Astrocyte (in vitro differentiated cells and primary cell): ENCODE data around the gene NAALADL2. TPM values are rescaled to one million over a fixed set of nuclear protein-coding genes. Genes with fewer than 3 reads are reported as not detected.

ENCODE experiments used
- DNase-seq: peaks from one replicate; pipeline ENCODE4 v3.0.0-alpha.2; 2010; ENCODE audit warnings: low read depth
- FAIRE-seq: peaks from 2 replicates; lab custom pipeline; 2011; peaks lifted over from hg19 to GRCh38; lab: Jason Lieb, UNC
- H2AFZ ChIP-seq: 2 replicates; pipeline ENCODE4 v1.6.0; 2012; ENCODE audit warnings: low read depth, low read length, inconsistent platforms
- H3K27ac ChIP-seq: 2 replicates; pipeline ENCODE4 v1.5.1; 2011; ENCODE audit warnings: low read depth, low read length, inconsistent platforms
- H3K27me3 ChIP-seq: 2 replicates; pipeline ENCODE4 v1.6.0; 2011; ENCODE audit warnings: low read length, inconsistent platforms; ENCODE audit not compliant: insufficient read depth
- H3K36me3 ChIP-seq: 2 replicates; pipeline ENCODE4 v1.5.1; 2011; ENCODE audit warnings: low read length, inconsistent platforms; ENCODE audit not compliant: insufficient read depth
- H3K4me1 ChIP-seq: 2 replicates; pipeline ENCODE4 v1.5.1; 2011; ENCODE audit warnings: low read length, inconsistent platforms; ENCODE audit not compliant: insufficient read depth
- H3K4me2 ChIP-seq: 2 replicates; pipeline ENCODE4 v1.6.0; 2012; ENCODE audit warnings: low read length, inconsistent platforms
- H3K4me3 ChIP-seq: 2 replicates; pipeline ENCODE4 v1.5.1; 2011; ENCODE audit warnings: low read depth, mild to moderate bottlenecking, low read length, inconsistent platforms; ENCODE audit not compliant: insufficient read depth
- H3K79me2 ChIP-seq: 2 replicates; pipeline ENCODE4 v1.6.0; 2012; ENCODE audit warnings: mild to moderate bottlenecking, low read length, inconsistent platforms; ENCODE audit not compliant: insufficient read depth
- H3K9ac ChIP-seq: 2 replicates; pipeline ENCODE4 v1.6.0; 2012; ENCODE audit warnings: mild to moderate bottlenecking, low read length, inconsistent platforms
- H3K9me3 ChIP-seq: 2 replicates; pipeline ENCODE4 v1.5.1; 2012; ENCODE audit warnings: low read depth, mild to moderate bottlenecking, low read length, inconsistent platforms; ENCODE audit not compliant: insufficient read depth
- H4K20me1 ChIP-seq: 2 replicates; pipeline ENCODE4 v1.6.0; 2012; ENCODE audit warnings: low read length, inconsistent platforms; ENCODE audit not compliant: insufficient read depth
- H3K27ac Mint-ChIP-seq: one replicate; pipeline ENCODE4 v1.8.0; 2021; ENCODE audit warnings: mild to moderate bottlenecking, mixed read lengths; ENCODE audit not compliant: unreplicated experiment
- H3K27me3 Mint-ChIP-seq: one replicate; pipeline ENCODE4 v1.8.0; 2021; ENCODE audit warnings: low read depth, mixed read lengths; ENCODE audit not compliant: unreplicated experiment
- H3K36me3 Mint-ChIP-seq: one replicate; pipeline ENCODE4 v1.8.0; 2021; ENCODE audit warnings: low read depth, mixed read lengths; ENCODE audit not compliant: unreplicated experiment
- H3K4me1 Mint-ChIP-seq: one replicate; pipeline ENCODE4 v1.8.0; 2021; ENCODE audit warnings: low read depth, mixed read lengths; ENCODE audit not compliant: unreplicated experiment
- H3K4me3 Mint-ChIP-seq: one replicate; pipeline ENCODE4 v1.8.0; 2021; ENCODE audit warnings: mild to moderate bottlenecking, moderate library complexity, mixed read lengths; ENCODE audit not compliant: unreplicated experiment
- H3K9me3 Mint-ChIP-seq: one replicate; pipeline ENCODE4 v1.8.0; 2021; ENCODE audit warnings: mild to moderate bottlenecking, mixed read lengths; ENCODE audit not compliant: unreplicated experiment
- CTCF ChIP-seq: IDR thresholded peaks from 2 replicates; pipeline ENCODE4 v1.5.1; 2011; ENCODE audit warnings: low read depth, mild to moderate bottlenecking, inconsistent platforms, low read length, moderate library complexity; ENCODE audit not compliant: insufficient read depth
- EZH2 ChIP-seq: IDR thresholded peaks from 2 replicates; pipeline ENCODE4 v1.6.1; 2012; ENCODE audit warnings: mild to moderate bottlenecking, low read length, inconsistent platforms; ENCODE audit not compliant: insufficient read depth
- total RNA-seq: library from RNA; stranded (reverse); gene quantifications from 2 replicates; pipeline ENCODE4 v1.2.1, GENCODE V29; 2021

The NAALADL2 gene
- total RNA-seq, 1 donor from 2014 or later = 2.7 TPM

DNA sequence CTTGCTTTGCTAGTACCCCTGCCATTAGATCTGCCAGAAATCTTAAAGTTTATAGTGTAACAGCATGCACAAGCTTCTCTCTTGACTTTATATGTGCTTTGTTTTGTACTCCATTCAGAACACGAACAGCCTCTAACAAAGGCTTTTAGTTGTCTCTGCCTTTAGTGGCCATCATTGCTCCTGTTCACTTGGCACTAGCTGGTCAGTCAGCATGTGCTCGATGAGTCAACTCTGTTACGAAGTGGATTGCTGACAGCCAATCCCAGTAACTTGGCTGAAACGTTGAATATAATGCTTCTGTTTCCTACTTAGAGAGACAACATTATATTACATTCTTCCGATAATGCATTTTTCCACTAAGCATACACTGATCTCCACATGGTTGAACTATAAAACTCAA, 349.2 kb downstream of the NAALADL2 start:
- H3K4me3 Mint-ChIP-seq = no peak overlapping the region
- no peak overlapping the region for H3K4me3 ChIP-seq
- H3K4me1 ChIP-seq = no peaks in the 10 kb centered on the region
- H3K36me3 Mint-ChIP-seq = no peaks in the 10 kb centered on the region
- H3K27me3 ChIP-seq = no peaks in the 10 kb centered on the region
- H3K27ac ChIP-seq = no peak overlapping the region
- H4K20me1 ChIP-seq = no peaks in the 10 kb centered on the region
- H3K9me3 ChIP-seq = no peaks in the 10 kb centered on the region
- no peak overlapping the region for H3K27ac Mint-ChIP-seq
- no peak overlapping the region for H3K4me2 ChIP-seq
- H3K4me1 Mint-ChIP-seq = no peaks in the 10 kb centered on the region
- H3K9me3 Mint-ChIP-seq = peaks cover 2% of the 10 kb centered on the region
- H3K27me3 Mint-ChIP-seq = no peaks in the 10 kb centered on the region
- FAIRE-seq = no peak
- TF ChIP-seq EZH2 (no peak), CTCF (no peak)
- no peaks in the 10 kb centered on the region for H3K36me3 ChIP-seq
- H3K79me2 ChIP-seq = no peaks in the 10 kb centered on the region
- H3K9ac ChIP-seq = no peak overlapping the region
- H2AFZ ChIP-seq = no peak overlapping the region
- DNase-seq = peak; percentile 31

DNA sequence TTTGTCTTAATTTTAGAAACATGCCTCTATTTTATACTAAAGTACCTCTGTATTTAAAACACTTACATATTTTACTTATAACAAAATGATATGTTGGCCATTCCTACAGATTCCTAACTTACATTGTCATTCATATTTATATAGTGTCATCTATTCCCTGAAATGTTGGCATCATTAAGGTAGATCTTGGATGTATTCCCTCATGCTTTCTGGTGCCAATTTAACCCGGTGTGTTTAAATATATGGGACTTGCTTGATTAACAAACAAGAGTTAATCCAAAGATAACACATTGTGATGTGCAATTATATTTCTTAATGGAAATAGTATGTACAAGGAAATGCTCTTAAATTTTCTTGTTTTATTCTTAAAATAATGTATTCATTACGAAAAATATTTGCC, 352.3 kb downstream of the NAALADL2 start:
- H3K27me3 Mint-ChIP-seq = no peaks in the 10 kb centered on the region
- Histone ChIP-seq H4K20me1 (no peaks in the 10 kb centered on the region), H2AFZ (no peak overlapping the region), H3K36me3 (no peaks in the 10 kb centered on the region), H3K4me3 (no peak overlapping the region), H3K4me1 (no peaks in the 10 kb centered on the region), H3K9me3 (no peaks in the 10 kb centered on the region), H3K27ac (no peak overlapping the region), H3K27me3 (no peaks in the 10 kb centered on the region), H3K4me2 (no peak overlapping the region), H3K9ac (no peak overlapping the region), H3K79me2 (no peaks in the 10 kb centered on the region)
- FAIRE-seq (no peak), DNase-seq (no peak)
- TF ChIP-seq CTCF (no peak), EZH2 (no peak)
- no peaks in the 10 kb centered on the region for H3K9me3 Mint-ChIP-seq
- H3K36me3 Mint-ChIP-seq = no peaks in the 10 kb centered on the region
- H3K4me3 Mint-ChIP-seq = no peak overlapping the region
- H3K4me1 Mint-ChIP-seq = no peaks in the 10 kb centered on the region
- no peak overlapping the region for H3K27ac Mint-ChIP-seq

DNA sequence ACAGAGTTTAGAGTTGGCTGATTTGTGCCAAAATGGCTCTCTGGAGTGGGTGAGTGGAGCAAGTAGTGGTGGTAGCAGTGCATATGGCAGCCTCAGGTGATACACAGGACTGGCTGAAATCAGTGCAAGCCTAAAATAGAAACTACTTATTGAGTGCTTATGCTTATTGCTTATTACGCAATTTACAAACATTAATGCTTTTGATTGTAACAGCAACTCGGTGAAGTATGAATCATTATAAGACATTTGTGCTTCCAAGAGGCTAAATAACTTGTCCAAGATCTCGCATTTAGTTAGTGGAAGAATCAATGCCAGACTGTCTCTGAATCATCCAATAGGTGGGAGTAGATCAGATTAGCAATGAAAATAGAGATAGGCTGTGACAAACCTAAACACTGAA, 353.8 kb downstream of the NAALADL2 start:
- Histone ChIP-seq H2AFZ (no peak overlapping the region), H3K4me2 (no peak overlapping the region), H3K79me2 (no peaks in the 10 kb centered on the region), H3K36me3 (no peaks in the 10 kb centered on the region), H4K20me1 (no peaks in the 10 kb centered on the region), H3K27me3 (no peaks in the 10 kb centered on the region), H3K27ac (no peak overlapping the region), H3K4me1 (no peaks in the 10 kb centered on the region), H3K9me3 (no peaks in the 10 kb centered on the region), H3K4me3 (no peak overlapping the region), H3K9ac (no peak overlapping the region)
- no peaks in the 10 kb centered on the region for H3K9me3 Mint-ChIP-seq
- TF ChIP-seq CTCF = no peak
- TF ChIP-seq EZH2 = no peak
- H3K4me3 Mint-ChIP-seq = no peak overlapping the region
- FAIRE-seq (peak; percentile 32), DNase-seq (peak; percentile 88)
- H3K27ac Mint-ChIP-seq = no peak overlapping the region
- H3K4me1 Mint-ChIP-seq = no peaks in the 10 kb centered on the region
- no peaks in the 10 kb centered on the region for H3K27me3 Mint-ChIP-seq
- no peaks in the 10 kb centered on the region for H3K36me3 Mint-ChIP-seq
